Vagina (tissue), 2 donors: Measurements from ENCODE around the gene DNAJC30.

Experiments
- CTCF ChIP-seq, 3 experiments: fragments of 450-650 bp in 2 of 3; fragments of 200-600 bp in 1 of 3; sonication (generic) in 1 of 3; IDR thresholded peaks; one replicate each; pipeline ENCODE4 v1.5.1; 2017 to 2019; ENCODE audit warnings: antibody characterized with exemption in 3 of 3, mild to moderate bottlenecking in 2 of 3, moderate library complexity in 2 of 3
- POLR2A ChIP-seq, 2 donors: fragments of 450-650 bp; IDR thresholded peaks; one replicate each; pipeline ENCODE4 v1.6.1; 2017; ENCODE audit warnings: antibody characterized with exemption in 2 of 2, mild to moderate bottlenecking in 2 of 2, moderate library complexity in 2 of 2

- TF ChIP-seq CTCF (IDR thresholded peaks at IDR 0.05) (no peak), POLR2A (IDR thresholded peaks at IDR 0.05) (no peak)
Measured at GRCh38 chr7:73682745-73683055, 553 bp downstream of the DNAJC30 start.
